GM19395 (cell line): Measurements from ENCODE around the gene RBM3.
"Not testable (repeated sequence)": the region's sequence is repeated elsewhere in the genome, so short reads cannot be mapped to it uniquely, and the experiment has no call there.

Experiments
- ATAC-seq: cut with Tn5 transposase; IDR thresholded peaks from one replicate; pipeline ENCODE4 v1.9.1; 2021; ENCODE audit warnings: mild to moderate bottlenecking, moderate library complexity; ENCODE audit not compliant: unreplicated experiment

Gene RBM3

DNA sequence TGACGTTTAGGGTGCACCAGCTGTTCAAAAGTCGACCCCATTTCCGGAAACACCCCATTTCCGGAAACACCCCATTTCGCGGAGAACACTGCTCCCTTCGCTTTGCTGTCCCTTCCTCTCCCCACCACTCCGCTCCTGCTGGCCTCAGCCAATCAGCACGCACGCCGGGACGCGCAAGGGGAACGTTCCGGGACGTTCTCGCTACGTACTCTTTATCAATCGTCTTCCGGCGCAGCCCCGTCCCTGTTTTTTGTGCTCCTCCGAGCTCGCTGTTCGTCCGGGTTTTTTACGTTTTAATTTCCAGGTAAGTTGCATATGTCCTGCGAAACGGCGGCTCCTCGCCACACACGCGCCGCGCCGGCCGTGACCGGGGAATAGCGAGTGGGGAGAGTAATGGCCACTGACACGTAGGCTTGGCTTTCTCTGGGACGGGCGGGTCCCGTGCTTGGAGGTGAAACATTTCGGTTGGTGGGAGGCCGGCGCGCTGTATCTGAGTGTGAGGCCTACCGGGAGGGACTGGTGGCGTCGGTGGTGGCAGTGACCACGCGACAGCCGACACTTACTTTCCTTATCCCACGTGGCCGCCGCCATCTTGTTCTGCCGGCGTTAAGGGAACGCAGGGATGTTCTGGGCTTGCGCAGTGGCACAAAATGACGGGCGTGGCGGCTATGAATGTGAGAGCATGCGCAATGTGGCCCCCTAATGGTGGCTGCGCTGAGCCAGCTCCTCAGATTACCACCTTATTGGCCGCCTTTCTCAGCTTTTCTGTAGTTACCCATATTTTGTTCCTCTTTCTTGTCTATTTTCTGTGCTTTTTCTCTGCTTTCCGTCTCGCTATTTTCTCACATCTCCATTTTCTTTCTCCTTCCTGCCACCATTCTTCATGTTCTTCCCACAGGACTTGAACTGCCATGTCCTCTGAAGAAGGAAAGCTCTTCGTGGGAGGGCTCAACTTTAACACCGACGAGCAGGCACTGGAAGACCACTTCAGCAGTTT lies at the start of gene RBM3:
Gene RBM3 (plus strand): TSS at position 215 of the 997 bp plus-strand sequence. CDS start 697 bp downstream, at position 912.
- peak; percentile 80 for ATAC-seq

GRCh38 chrX:48525853-48526252 lies 48.4 kb upstream of the RBM3 start:
- not testable (repeated sequence) for ATAC-seq

DNA sequence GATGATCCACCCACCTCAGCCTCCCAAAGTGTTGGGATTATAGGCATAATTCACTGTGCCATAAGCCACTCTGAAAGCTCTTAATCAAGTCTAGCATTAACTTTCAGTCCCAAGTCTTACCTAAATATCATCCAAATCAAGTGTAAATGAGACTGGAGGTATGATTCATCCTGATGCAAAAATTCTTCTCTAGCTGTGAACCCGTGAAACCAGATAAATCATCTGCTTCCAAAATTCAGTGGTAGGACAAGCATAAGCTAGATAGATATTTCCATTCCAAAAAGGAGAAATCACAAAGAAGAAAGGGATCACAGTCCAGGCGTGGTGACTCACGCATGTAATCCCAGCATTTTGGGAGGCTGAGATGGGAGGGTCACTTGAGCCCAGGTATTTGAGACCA lies 43.5 kb upstream of the RBM3 start:
- no peak for ATAC-seq

DNA sequence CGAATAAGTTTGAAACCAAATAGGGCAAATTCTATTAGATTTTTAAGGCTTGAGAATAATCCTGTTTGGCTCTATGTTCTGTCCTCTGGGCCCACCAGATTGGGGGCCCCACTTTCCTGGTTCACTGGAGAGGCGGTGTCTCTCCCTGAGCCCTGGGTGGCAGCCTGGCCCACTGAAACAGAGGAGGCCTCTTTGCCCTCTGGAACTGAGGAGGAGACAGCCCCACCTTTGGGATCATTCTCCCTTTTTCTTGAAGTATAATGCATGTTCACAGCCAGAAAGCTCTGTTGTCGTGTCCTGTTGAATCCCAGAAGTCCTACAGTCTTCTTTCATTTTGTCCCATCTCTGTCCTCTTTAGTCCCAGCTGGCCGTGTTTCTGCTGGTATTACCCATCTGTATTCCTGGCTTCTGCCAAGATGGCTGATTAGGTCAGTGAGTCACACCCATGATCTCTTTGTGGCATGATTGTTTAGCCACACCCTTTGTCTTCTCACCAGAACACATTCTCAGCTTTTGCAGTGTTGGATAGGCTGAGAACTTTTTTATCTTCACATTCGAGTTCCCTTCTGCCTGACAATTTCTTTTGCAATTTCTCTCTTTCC lies 42.8 kb upstream of the RBM3 start:
- ATAC-seq: no peak

- no peak for ATAC-seq
Measured at GRCh38 chrX:48532161-48532560, 42.1 kb upstream of the RBM3 start.

DNA sequence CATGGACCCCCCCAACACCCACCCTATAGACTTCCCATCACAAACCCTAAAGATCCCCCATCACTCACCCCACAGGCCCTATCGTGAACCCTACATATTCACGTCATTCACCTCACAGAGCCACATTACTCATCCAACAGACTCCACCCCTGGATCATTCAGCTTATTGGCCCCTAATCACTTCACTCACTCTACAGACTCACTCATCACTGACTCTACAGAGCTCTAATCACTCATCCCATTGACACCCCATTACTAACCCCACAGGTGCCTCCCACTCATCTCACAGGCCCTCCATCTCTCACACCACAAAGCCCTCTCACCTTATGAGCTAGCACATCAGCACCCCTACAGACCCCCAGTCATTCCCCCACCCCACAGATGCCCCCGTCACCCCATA lies 41.1 kb upstream of the RBM3 start:
- no peak for ATAC-seq

- ATAC-seq: no peak
Measured at GRCh38 chrX:48538641-48539344, 35.5 kb upstream of the RBM3 start.

DNA sequence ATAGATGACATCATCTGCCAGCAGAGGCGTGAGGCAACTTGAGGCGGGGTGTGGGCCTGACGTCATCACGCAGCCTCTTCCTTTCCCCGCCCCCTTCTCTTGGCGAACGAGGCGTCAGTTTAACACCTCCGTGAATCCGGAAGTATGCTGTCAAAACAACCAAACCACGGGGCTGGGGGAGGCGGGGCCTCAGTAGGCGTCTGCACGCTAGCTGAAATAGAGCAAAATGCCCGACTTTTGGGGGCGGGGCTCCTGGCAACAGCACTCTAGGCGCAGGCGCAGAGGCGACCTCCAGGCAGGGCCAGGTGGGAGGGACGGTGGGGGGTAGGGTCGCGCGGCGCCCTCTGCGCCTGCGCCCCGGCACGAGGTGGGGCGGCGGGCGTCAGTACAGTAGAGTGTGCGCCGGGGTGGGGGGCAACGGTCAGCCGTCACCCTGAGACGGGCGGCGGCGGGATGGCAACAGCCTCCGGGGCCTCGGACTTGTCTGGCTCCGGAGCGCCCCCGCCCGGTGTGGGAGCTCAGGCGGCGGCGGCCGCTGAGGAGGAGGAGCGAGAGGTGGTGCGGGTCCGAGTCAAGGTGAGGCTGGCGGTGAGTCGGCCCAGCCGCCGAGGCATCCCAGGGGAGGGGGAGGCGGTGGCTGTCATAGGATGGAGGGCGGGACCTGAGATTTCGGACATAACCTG lies 34.8 kb upstream of the RBM3 start, which contains the start of gene TBC1D25:
Gene TBC1D25 (plus strand): TSS at position 370 of the 683 bp plus-strand sequence. CDS start 84 bp downstream, at position 454.
- peak; percentile 72 for ATAC-seq

GRCh38 chrX:48540028-48540375 lies 34.3 kb upstream of the RBM3 start:
- peak; percentile 45 for ATAC-seq

DNA sequence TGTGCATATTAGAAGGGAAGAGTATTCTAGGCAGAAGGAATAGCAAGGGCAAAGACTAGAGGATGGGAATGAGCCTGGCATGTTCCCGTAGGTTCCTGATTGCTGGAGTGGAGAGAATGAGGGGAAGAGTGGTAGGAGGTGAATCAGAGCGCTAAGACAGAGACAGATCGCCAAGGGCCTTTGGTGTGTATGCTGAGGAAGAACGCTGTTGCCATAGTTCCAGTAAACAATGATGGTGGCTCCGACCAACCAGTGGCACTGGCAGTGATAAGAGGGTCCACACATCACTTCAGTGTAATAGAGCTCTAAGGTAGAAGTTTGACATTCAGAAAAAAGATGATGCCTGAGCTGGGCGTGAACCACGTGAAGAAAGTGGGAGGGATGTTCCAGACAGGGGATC lies 33.8 kb upstream of the RBM3 start:
- no peak for ATAC-seq

- ATAC-seq: no peak
Measured at GRCh38 chrX:48541140-48541814, 33.0 kb upstream of the RBM3 start.

DNA sequence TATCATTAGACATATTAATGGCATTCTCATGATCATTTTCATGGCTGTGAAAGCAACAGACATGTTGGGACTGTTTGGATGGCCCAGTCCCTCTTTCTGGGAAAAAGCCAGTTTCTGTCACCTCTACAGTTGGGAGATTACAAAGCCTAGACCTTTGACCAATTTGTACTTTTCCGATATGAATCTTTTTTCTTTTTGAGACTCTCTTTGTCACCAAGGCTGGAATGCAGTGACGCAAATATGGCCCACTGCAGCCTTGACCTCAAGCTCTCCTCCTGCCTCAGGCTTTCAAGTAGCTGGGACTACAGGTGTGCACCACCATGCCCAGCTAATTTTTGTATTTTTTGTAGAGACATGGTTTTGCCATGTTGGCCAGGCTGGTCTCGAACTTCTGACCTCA lies 25.4 kb upstream of the RBM3 start:
- ATAC-seq: no peak

DNA sequence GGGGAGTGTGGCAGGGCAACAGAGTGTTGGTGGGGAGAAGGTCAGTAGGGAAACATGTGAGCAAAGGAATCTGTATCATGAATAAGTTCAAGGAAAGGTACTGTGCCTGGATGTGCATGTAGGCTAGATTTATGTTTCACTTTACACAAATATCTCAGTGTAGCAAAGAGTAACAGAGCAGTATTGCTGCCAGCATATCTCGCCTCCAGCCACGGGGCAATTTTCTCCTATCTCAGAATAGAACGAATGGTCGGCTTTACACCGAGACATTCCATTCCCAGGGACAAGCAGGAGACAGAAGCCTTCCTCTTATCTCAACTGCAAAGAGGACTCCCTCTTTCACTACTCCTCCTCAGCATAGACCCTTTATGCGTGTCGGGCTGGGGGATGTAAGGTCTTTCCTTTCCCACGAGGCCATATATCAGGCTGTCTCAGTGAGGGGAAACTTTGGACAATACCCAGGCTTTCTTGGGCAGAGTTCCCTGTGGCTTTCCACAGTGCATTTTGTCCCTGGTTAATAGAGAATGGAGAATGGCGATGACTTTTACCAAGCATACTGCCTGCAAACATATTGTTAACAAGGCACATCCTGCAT lies 18.5 kb upstream of the RBM3 start:
- ATAC-seq: not testable (repeated sequence)

DNA sequence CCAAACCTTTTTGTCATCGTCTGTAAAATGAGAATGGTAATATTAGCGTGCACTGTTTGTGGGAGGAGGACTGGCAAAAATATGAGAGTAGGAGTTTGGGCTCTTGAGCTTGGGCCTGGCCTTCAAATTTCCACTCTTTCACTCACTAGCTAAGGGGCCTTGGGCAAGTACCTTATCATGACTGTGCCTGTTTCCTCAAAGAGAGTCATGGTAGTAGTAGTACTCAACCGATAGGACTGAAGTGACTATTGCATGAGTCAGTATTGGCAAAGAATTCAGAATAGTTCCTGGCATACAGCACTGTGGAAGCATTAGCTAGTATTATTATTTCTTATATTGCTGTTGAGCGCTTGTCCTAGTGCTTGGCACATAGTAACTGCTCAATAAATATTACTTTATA lies 16.0 kb upstream of the RBM3 start:
- ATAC-seq: no peak

DNA sequence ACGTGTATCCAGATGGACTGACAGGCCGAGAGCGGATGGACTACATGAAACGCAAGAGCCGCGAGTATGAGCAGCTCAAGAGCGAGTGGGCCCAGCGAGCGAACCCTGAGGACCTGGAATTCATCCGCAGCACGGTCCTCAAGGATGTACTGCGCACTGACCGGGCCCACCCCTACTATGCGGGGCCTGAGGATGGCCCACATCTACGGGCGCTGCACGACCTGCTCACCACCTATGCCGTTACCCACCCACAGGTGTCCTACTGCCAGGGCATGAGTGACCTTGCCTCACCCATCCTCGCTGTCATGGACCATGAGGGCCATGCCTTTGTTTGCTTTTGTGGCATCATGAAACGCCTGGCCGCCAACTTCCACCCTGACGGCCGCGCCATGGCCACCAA lies 14.6 kb upstream of the RBM3 start:
- no peak for ATAC-seq

DNA sequence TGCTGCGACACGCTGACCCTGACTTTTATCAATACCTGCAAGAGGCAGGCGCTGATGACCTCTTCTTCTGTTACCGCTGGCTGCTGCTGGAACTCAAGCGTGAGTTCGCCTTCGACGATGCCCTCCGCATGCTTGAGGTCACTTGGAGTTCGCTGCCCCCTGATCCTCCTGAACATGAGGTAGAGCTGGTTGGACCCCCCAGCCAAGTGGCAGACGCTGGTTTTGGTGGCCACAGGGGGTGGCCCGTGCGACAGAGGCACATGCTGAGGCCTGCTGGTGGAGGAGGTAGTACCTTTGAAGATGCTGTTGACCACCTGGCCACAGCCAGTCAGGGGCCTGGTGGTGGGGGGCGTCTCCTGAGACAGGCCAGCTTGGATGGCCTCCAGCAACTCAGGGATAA lies 14.2 kb upstream of the RBM3 start:
- no peak for ATAC-seq

GRCh38 chrX:48560681-48561080 lies 13.6 kb upstream of the RBM3 start:
- no peak for ATAC-seq

GRCh38 chrX:48569958-48570357 lies 4.3 kb upstream of the RBM3 start:
- ATAC-seq: no peak

DNA sequence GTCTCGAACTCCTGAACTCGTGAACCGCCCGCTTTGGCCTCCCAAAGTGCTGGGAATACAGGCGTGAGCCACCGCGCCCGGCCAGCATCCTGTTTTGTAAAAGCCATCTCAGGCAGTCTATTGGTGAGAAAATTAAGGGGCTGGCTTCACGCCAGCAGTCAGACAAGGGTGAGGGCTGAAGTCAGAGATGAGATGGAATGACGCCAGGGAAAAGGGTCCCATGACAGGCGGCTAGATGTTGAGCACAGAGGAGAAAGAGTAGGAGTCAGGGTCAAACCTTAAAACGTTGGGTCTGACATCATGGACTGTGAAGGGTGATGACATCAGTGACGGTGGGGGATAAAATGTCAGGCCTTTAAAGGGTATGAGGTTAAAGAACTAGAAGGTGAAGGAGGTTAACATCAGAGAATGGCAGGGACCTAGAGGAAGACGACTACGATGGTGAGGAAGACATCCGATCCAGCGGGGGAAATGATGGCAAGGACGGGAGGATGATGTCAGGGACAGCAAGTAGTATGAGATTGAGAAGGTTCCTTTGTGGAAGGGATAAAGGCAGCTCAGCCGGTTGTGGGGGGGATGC lies 504 bp upstream of the RBM3 start:
- peak; percentile 3 for ATAC-seq

DNA sequence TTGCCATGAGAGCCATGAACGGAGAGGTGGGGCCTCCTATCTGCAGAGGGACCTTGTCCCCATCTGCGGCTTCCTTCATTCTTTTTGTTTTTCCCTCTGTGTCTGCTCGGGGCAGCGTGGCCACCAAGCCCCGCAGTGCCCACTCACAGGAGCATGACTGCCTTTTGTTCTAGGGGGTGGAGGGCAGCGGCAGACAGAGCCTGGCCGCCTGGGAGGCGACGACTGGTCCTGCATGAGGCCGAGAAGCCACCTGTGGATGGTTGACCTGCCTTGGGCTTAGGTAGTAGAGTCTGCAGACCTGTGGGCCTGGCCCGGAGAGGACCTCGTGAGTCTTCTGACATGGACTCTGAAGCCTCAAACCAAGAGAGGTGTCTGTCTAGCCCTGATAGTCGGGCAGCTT lies 1.4 kb downstream of the RBM3 start:
- ATAC-seq: no peak
